H9 (cell line): ENCODE measurements around the gene TRIO. TPM values are rescaled to one million over a fixed set of nuclear protein-coding genes. Genes with fewer than 3 reads are reported as not detected.

ENCODE experiments used
- DNase-seq: peaks from one replicate; pipeline ENCODE4 v3.0.0-alpha.2; 2017
- H2AFZ ChIP-seq: one replicate; pipeline ENCODE4 v1.6.1; 2013; ENCODE audit warnings: mild to moderate bottlenecking, low read length, control low read depth, moderate library complexity
- H2AK5ac ChIP-seq: 2 replicates; pipeline ENCODE4 v1.6.1; 2013; ENCODE audit warnings: low read length, control low read depth, mixed read lengths; ENCODE audit not compliant: insufficient read length
- H2BK120ac ChIP-seq: one replicate; pipeline ENCODE4 v1.6.1; 2013; ENCODE audit warnings: low read depth, mild to moderate bottlenecking, low read length, control low read depth, inconsistent platforms; ENCODE audit not compliant: poor library complexity, severe bottlenecking
- H2BK12ac ChIP-seq: 2 replicates; pipeline ENCODE4 v1.6.1; 2013; ENCODE audit warnings: low read length, control low read depth, mixed read lengths, low read depth; ENCODE audit not compliant: insufficient read length
- H2BK15ac ChIP-seq: 2 replicates; pipeline ENCODE4 v1.6.1; 2013; ENCODE audit warnings: low read depth, low read length, control low read depth
- H2BK20ac ChIP-seq: one replicate; pipeline ENCODE4 v1.6.1; 2013; ENCODE audit warnings: low read depth, mild to moderate bottlenecking, low read length, control low read depth, inconsistent platforms; ENCODE audit not compliant: poor library complexity, severe bottlenecking
- H2BK5ac ChIP-seq: 2 replicates; pipeline ENCODE4 v1.6.1; 2013; ENCODE audit warnings: low read length, control low read depth, mixed read lengths; ENCODE audit not compliant: insufficient read length
- H3K14ac ChIP-seq: 2 replicates; pipeline ENCODE4 v1.6.1; 2013; ENCODE audit warnings: low read length, control low read depth; ENCODE audit not compliant: insufficient read depth
- H3K18ac ChIP-seq: 2 replicates; pipeline ENCODE4 v1.6.1; 2013; ENCODE audit warnings: low read depth, mild to moderate bottlenecking, mixed read lengths, low read length, control low read depth; ENCODE audit not compliant: insufficient read length
- H3K23ac ChIP-seq: 2 replicates; pipeline ENCODE4 v1.6.1; 2013; ENCODE audit warnings: low read length, control low read depth, mixed read lengths, low read depth; ENCODE audit not compliant: insufficient read length
- H3K23me2 ChIP-seq: 2 replicates; pipeline ENCODE4 v1.6.1; 2013; ENCODE audit warnings: low read depth, mild to moderate bottlenecking, mixed read lengths, low read length, control low read depth; ENCODE audit not compliant: insufficient read length, poor library complexity, severe bottlenecking
- H3K27ac ChIP-seq: 2 replicates; pipeline ENCODE4 v1.5.1; 2013; ENCODE audit warnings: low read length, control low read depth, mixed read lengths, low read depth; ENCODE audit not compliant: insufficient read length
- H3K27me3 ChIP-seq: 2 replicates; pipeline ENCODE4 v1.6.1; 2013; ENCODE audit warnings: low read length, control low read depth, inconsistent platforms; ENCODE audit not compliant: insufficient read depth
- H3K4ac ChIP-seq: 2 replicates; pipeline ENCODE4 v1.6.1; 2013; ENCODE audit warnings: low read depth, mild to moderate bottlenecking, control low read depth, inconsistent platforms, low read length, moderate library complexity
- H3K4me1 ChIP-seq: 2 replicates; pipeline ENCODE4 v1.6.1; 2013; ENCODE audit warnings: low read length, control low read depth, inconsistent platforms; ENCODE audit not compliant: insufficient read depth
- H3K4me2 ChIP-seq: 2 replicates; pipeline ENCODE4 v1.6.1; 2013; ENCODE audit warnings: low read length, control low read depth, mixed read lengths; ENCODE audit not compliant: insufficient read length, insufficient read depth
- H3K56ac ChIP-seq: 2 replicates; pipeline ENCODE4 v1.6.1; 2013; ENCODE audit warnings: low read depth, mild to moderate bottlenecking, mixed read lengths, low read length, control low read depth; ENCODE audit not compliant: insufficient read length
- H3K79me1 ChIP-seq: 2 replicates; pipeline ENCODE4 v1.6.1; 2013; ENCODE audit warnings: low read depth, mild to moderate bottlenecking, moderate library complexity, low read length, control low read depth, inconsistent platforms; ENCODE audit not compliant: insufficient read depth, poor library complexity, severe bottlenecking
- H3K79me2 ChIP-seq: 2 replicates; pipeline ENCODE4 v1.6.1; 2013; ENCODE audit warnings: low read length, control low read depth, inconsistent platforms; ENCODE audit not compliant: insufficient read depth
- H3K9ac ChIP-seq: 2 replicates; pipeline ENCODE4 v1.6.1; 2013; ENCODE audit warnings: low read length, control low read depth, mixed read lengths; ENCODE audit not compliant: insufficient read length; ENCODE audit errors: extremely low read depth
- H3K9me3 ChIP-seq: one replicate; pipeline ENCODE4 v1.6.1; 2013; ENCODE audit warnings: low read depth, low read length, inconsistent platforms; ENCODE audit not compliant: control insufficient read depth
- H3T11ph ChIP-seq: one replicate; pipeline ENCODE4 v1.6.1; 2013; ENCODE audit warnings: mild to moderate bottlenecking, low read length, control low read depth, inconsistent platforms
- H4K20me1 ChIP-seq: one replicate; pipeline ENCODE4 v1.6.1; 2013; ENCODE audit not compliant: control insufficient read depth, insufficient read length, insufficient read depth
- H4K5ac ChIP-seq: 2 replicates; pipeline ENCODE4 v1.6.1; 2013; ENCODE audit warnings: low read depth, mild to moderate bottlenecking, mixed read lengths, low read length, control low read depth; ENCODE audit not compliant: insufficient read length
- H4K8ac ChIP-seq: replicated peaks from 2 replicates; pipeline ENCODE4 v1.6.1; 2013; ENCODE audit warnings: low read length, control low read depth, mixed read lengths, low read depth; ENCODE audit not compliant: insufficient read length
- H4K91ac ChIP-seq: 2 replicates; pipeline ENCODE4 v1.6.1; 2013; ENCODE audit warnings: low read depth, mild to moderate bottlenecking, moderate library complexity, mixed read lengths, low read length, control low read depth; ENCODE audit not compliant: insufficient read length
- H3K27ac Mint-ChIP-seq, 3 experiments: 2 replicates in 2 of 3; 3 replicates in 1 of 3; pipeline ENCODE4 v1.8.0; 2020 to 2021; ENCODE audit warnings: mixed read lengths in 3 of 3, mild to moderate bottlenecking in 1 of 3, moderate library complexity in 1 of 3
- H3K27me3 Mint-ChIP-seq: 2 replicates; pipeline ENCODE4 v1.8.0; 2021; ENCODE audit warnings: low read depth, mild to moderate bottlenecking, moderate library complexity, mixed read lengths
- H3K36me3 Mint-ChIP-seq, 3 experiments: 2 replicates in 2 of 3; 3 replicates in 1 of 3; pipeline ENCODE4 v1.8.0; 2020 to 2021; ENCODE audit warnings: low read depth in 3 of 3, mixed read lengths in 3 of 3; ENCODE audit not compliant: insufficient read depth in 1 of 3
- H3K4me1 Mint-ChIP-seq, 2 experiments: 2 replicates each; pipeline ENCODE4 v1.8.0; 2020; ENCODE audit warnings: mixed read lengths in 2 of 2
- H3K4me3 Mint-ChIP-seq, 2 experiments: 2 replicates in 1 of 2; 3 replicates in 1 of 2; pipeline ENCODE4 v1.8.0; 2020 to 2021; ENCODE audit warnings: mild to moderate bottlenecking in 2 of 2, mixed read lengths in 2 of 2, moderate library complexity in 1 of 2
- H3K9me3 Mint-ChIP-seq, 2 experiments: 2 replicates in 1 of 2; 3 replicates in 1 of 2; pipeline ENCODE4 v1.8.0; 2020; ENCODE audit warnings: mild to moderate bottlenecking in 2 of 2, mixed read lengths in 2 of 2, moderate library complexity in 1 of 2
- WGBS: extraction: QIAGEN DNeasy Blood & Tissue Kit; methylation state at CpG from one replicate; pipeline ENCODE4 v1.1.7; 2013; ENCODE audit warnings: missing lambda C conversion rate, low lambda C conversion rate, mixed read lengths; ENCODE audit not compliant: insufficient read length; ENCODE audit errors: extremely low coverage; 5-methylcytosine and 5-hydroxymethylcytosine counted together
- total RNA-seq: library from RNA; stranded (reverse); gene quantifications from 2 replicates; pipeline ENCODE4 v1.2.1, GENCODE V29; 2021
- TF ChIP-seq, protein P1 (sequence below): fragments of 200-600 bp; sonication (generic); conservative IDR thresholded peaks from 3 replicates; pipeline ENCODE4 v1.8.0; 2021; ENCODE audit warnings: antibody characterized with exemption, mild to moderate bottlenecking

TRIO gene
- total RNA-seq, 1 experiment from 2014 or later, result 87.8 TPM

DNA sequence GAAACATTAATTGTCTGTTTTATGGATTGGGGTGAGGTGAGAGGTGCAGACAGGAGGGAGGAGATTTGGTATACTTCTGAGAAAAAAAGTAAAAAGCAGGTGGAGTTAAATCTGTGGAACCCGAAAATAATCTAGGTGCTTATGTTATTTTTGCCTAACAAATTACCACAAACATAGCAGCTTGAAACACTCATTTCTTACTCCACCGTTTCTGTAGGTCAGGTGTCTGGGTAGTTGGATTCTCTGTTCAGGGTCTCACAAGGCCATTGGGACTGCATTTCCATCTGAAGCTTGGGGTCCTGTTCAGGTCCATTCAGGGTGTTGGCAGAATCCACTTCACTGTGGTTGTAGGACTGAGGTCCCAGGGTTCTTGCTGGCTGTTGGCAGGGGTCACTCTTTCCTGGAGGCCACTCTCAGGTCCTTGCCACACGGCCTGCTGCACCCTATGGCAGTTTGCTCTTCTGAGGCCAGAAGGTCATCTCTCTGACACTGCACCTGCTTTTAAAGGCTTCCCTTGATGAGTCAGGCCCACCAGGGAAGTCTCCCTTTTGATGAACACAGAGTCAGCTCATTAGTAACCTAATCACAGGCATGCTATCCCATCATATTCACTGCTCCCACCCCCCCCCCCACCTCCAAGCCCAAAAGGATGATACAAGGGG is 82.2 kb downstream of the TRIO start:
- Histone ChIP-seq H3K9me3 (no peaks in the 10 kb centered on the region), H3K23me2 (no peaks in the 10 kb centered on the region), H4K20me1 (no peaks in the 10 kb centered on the region), H3K9ac (no peak overlapping the region), H3K18ac (no peak overlapping the region), H3K23ac (no peak overlapping the region), H3K27me3 (no peaks in the 10 kb centered on the region), H3K79me2 (peaks cover 21% of the 10 kb centered on the region; the same call in 1 of the 2 replicates), H3K56ac (no peak overlapping the region), H3T11ph (no peak overlapping the region), H4K91ac (no peak overlapping the region), H2BK12ac (no peak overlapping the region), H4K5ac (no peak overlapping the region), H2BK120ac (no peak overlapping the region), H2BK5ac (no peak overlapping the region), H2BK15ac (no peak overlapping the region), H3K4me2 (no peak overlapping the region), H3K4ac (no peak overlapping the region), H3K79me1 (peaks cover 5% of the 10 kb centered on the region), H2AFZ (no peak overlapping the region), H2BK20ac (no peak overlapping the region), H4K8ac (no peak overlapping the region), H2AK5ac (no peak overlapping the region), H3K14ac (no peak overlapping the region), H3K27ac (no peak overlapping the region), H3K4me1 (peaks cover 23% of the 10 kb centered on the region)
- Mint-ChIP-seq H3K27ac (peak overlapping the region in 1 of 3 experiments; percentile 14; a peak in 2 of 7 replicates), H3K9me3 (no peaks in the 10 kb centered on the region), H3K4me1 (peaks cover 60 to 66% of the 10 kb centered on the region in 2 experiments), H3K4me3 (no peak overlapping the region), H3K36me3 (peaks cover 0 to 4% (median 0%) of the 10 kb centered on the region in 3 experiments; a peak in 2 of 7 replicates), H3K27me3 (no peaks in the 10 kb centered on the region)
- TF ChIP-seq, protein P1, sequence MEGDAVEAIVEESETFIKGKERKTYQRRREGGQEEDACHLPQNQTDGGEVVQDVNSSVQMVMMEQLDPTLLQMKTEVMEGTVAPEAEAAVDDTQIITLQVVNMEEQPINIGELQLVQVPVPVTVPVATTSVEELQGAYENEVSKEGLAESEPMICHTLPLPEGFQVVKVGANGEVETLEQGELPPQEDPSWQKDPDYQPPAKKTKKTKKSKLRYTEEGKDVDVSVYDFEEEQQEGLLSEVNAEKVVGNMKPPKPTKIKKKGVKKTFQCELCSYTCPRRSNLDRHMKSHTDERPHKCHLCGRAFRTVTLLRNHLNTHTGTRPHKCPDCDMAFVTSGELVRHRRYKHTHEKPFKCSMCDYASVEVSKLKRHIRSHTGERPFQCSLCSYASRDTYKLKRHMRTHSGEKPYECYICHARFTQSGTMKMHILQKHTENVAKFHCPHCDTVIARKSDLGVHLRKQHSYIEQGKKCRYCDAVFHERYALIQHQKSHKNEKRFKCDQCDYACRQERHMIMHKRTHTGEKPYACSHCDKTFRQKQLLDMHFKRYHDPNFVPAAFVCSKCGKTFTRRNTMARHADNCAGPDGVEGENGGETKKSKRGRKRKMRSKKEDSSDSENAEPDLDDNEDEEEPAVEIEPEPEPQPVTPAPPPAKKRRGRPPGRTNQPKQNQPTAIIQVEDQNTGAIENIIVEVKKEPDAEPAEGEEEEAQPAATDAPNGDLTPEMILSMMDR, result no peak
- DNase-seq, result no peak
- WGBS, result no CpG with 5 or more reads among the region's 3 CpGs
